AG09309 (cell line): Measurements from ENCODE around the gene MDM1.

Source experiments
- DNase-seq: peaks from one replicate; pipeline ENCODE4 v3.0.0-alpha.2; 2010; ENCODE audit warnings: low read depth
- H3K4me3 ChIP-seq: 2 replicates; pipeline ENCODE4 v1.5.1; 2011; ENCODE audit warnings: mild to moderate bottlenecking, low read depth, low read length, moderate library complexity; ENCODE audit not compliant: control insufficient read depth
- TF ChIP-seq, protein P1 (sequence below): IDR thresholded peaks from 2 replicates; pipeline ENCODE4 v1.5.1; 2011; ENCODE audit warnings: mild to moderate bottlenecking, low read depth, low read length, inconsistent platforms; ENCODE audit not compliant: insufficient read depth, control insufficient read depth; ENCODE audit errors: missing control alignments

Gene MDM1

DNA sequence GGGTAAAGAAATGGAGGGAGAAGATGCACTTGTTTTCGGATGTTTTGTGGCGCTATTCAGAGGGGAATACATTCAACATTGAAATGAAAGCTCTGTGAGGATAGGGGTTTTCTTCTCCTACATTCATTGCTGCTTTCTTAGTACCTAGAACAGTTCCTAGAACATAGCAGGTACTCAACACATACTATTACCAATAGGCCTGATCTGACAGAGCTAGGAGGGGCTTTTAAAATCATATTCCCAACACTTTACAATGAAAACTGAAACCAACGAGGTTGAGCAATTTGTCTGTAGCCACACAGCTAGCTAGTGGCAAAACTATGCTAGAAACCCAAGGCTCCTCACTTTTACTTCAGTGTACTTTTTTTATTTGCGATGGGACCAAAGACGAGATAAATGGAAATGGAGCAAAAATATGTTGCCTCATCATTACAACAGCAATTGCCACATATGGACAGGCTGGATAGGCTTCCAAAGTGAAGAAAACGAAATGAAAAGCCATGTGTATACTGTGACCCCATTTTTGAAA lies 55.7 kb downstream of the MDM1 start:
- TF ChIP-seq, protein P1, sequence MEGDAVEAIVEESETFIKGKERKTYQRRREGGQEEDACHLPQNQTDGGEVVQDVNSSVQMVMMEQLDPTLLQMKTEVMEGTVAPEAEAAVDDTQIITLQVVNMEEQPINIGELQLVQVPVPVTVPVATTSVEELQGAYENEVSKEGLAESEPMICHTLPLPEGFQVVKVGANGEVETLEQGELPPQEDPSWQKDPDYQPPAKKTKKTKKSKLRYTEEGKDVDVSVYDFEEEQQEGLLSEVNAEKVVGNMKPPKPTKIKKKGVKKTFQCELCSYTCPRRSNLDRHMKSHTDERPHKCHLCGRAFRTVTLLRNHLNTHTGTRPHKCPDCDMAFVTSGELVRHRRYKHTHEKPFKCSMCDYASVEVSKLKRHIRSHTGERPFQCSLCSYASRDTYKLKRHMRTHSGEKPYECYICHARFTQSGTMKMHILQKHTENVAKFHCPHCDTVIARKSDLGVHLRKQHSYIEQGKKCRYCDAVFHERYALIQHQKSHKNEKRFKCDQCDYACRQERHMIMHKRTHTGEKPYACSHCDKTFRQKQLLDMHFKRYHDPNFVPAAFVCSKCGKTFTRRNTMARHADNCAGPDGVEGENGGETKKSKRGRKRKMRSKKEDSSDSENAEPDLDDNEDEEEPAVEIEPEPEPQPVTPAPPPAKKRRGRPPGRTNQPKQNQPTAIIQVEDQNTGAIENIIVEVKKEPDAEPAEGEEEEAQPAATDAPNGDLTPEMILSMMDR: no peak
- H3K4me3 ChIP-seq: no peak overlapping the region
- no peak for DNase-seq

DNA sequence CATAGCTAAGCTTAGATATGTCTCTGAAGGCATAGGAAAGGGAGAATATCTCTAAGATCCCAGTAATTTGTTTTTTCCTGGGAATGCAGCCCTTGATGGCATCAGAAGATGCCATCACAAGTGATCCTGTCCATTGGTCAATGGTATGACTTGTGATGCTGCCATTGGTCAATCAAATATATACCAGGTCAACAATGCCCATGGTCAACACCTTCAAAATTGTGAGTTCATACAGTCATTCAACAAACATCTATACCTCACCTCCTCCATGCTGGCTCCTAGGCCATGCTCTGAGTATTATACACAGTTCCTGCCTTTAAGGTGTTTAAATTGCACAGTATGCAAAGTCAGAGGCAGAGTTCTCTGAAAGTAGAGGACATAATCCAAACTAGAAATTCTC lies 59.4 kb downstream of the MDM1 start:
- TF ChIP-seq, protein P1: no peak
- DNase-seq: no peak

DNA sequence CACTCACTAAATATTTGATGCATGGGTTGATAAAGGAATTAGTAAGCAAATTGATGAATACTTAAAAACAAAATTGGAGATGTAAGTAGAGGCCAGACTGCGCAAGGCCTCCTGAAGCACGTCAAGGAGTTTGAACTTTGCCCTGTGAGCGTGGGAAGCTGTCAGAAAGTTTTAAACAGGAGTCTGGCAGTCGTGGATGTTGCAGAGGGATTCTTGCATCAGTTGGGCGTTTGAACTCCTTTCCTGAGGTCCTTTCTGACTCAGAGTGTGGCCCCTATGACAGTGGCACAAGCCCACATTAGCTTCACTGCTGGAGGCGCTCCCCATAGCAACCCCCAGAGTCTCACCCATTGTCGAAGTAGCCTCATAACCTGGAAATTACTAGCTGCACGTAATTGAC lies 60.8 kb downstream of the MDM1 start:
- no peak for DNase-seq
- TF ChIP-seq, protein P1: no peak
- no peak overlapping the region for H3K4me3 ChIP-seq

More for the DNA sequence above, 59.4 kb downstream of the MDM1 start:
- no peak overlapping the region for H3K4me3 ChIP-seq

DNA sequence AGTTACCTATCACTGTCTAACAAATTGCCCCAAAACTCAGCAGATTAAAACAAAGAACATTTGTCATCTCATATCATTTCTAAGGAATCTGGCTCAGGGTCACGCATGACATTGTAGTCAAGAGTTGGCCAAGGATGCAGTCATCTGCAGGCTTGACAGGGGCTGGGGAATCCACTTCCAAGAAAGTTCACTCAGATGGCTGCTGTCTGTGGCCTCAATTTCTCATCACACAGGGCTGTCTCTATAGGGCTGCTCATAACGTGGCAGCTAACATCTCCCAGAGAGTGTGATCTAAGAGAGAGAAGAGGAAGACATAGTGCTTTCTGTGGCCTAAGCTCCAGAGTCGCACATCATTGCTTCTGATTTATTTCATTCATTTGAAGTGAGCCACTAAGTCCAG lies 61.8 kb downstream of the MDM1 start:
- no peak overlapping the region for H3K4me3 ChIP-seq
- no peak for DNase-seq
- TF ChIP-seq, protein P1: no peak

DNA sequence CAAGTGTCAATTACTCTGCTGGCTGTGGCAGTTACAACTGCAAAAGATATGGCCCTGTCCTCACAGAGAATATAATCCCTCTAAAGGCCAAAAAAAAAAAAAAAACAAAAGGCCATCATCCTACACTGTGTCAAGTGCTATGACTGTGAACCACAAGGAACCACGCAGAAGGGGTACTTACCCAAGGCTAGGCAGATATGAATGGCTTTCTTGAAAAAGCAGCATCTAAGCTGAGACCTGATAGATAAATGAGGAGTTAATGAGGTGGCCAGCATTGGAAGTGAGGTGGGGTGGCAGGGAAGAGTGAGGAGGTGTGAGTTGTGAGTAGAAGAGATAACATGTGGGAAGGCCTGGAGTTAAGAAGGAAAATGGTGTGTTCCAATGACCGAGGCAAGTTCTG lies 62.4 kb downstream of the MDM1 start:
- DNase-seq: no peak
- H3K4me3 ChIP-seq: no peak overlapping the region
- TF ChIP-seq, protein P1: no peak

DNA sequence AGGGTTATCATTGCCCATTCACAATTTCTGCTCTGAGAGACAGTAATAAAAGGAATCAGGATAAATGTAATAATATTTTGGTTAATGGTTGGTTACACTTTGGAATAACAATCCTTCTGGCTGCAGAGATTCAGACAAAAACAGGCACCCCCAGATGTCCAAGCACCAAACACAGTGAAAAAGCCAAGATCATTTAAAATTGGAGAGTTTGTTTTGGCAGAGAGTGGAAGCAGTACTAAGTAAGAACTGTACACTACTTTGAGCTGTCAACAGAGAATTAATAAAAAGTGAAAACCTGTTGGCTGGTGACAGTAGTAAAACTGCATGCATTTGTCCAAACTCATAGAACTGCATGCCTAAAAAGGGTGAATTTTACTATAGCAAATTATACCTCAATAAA lies 63.2 kb downstream of the MDM1 start:
- no peak overlapping the region for H3K4me3 ChIP-seq
- TF ChIP-seq, protein P1: no peak
- no peak for DNase-seq

DNA sequence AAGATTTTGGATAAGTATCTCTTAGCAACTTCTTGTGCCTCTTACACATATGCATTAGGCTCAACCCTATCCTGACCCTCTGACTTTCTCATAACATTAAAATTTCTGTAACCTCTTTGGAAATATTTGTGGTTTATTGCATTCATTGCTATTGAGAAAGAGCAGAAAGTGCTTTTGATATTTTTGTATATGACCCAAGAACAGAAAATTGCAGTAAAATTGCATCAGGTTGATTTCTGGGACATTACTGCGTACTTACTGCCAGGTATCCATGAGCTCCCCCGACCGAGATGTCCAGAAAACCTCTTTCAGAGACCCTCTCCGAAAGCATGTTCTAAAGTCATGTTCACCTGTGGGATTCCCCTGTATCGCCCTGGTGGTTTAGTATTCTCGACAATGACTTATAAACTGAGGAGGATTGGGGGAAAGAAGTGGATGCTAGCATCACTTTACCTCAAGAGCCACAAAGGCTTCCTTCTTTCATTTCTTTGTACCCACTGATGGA lies 64.2 kb downstream of the MDM1 start:
- DNase-seq: peak; percentile 87
- H3K4me3 ChIP-seq: no peak overlapping the region
- TF ChIP-seq, protein P1: no peak
